WI38 (cell line): ENCODE data around the gene NUCKS1.

Source experiments
- H3K4me3 ChIP-seq: 2 replicates; pipeline ENCODE4 v1.5.1; 2011; ENCODE audit warnings: low read depth, mild to moderate bottlenecking, control low read depth, low read length
- TF ChIP-seq, protein P1 (sequence below): IDR thresholded peaks from 2 replicates; pipeline ENCODE4 v1.5.1; 2012; ENCODE audit warnings: low read depth, mild to moderate bottlenecking, control low read depth, low read length

NUCKS1 gene

DNA sequence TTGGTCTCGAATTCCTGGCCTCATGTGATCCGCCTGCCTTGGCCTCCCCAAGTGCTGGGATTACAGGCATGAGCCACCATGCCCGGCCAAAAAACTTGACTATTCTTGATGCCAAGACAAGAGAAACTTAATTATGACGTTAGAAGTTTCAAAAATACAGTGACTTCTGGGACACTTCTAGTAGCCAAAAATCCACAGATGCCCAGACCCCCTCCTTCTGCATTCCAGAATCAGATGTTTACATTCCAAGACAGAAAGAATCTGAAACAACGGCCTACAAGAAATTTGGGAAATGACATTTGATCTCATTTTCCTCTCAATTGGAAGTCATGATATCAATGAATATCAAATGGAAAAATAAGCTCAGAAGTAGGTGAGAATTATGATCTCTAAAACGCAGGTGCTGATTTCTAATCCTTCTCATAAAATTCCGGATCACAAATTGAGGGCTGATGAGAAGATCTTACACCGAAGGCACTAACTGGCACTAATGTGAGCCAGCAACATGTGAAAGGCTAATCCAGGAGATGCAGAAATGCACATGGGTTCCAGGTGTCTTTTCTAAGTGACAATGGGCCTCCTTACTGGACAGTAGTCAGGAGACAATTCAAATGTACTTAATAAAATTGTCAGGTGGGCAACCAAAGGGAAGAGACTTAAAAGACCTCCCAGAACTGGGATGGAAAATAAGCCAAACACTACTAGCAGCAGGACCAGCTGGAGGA is 19.8 kb upstream of the NUCKS1 start:
- H3K4me3 ChIP-seq = no peak overlapping the region; the same call in 1 of the 2 replicates
- TF ChIP-seq, protein P1, sequence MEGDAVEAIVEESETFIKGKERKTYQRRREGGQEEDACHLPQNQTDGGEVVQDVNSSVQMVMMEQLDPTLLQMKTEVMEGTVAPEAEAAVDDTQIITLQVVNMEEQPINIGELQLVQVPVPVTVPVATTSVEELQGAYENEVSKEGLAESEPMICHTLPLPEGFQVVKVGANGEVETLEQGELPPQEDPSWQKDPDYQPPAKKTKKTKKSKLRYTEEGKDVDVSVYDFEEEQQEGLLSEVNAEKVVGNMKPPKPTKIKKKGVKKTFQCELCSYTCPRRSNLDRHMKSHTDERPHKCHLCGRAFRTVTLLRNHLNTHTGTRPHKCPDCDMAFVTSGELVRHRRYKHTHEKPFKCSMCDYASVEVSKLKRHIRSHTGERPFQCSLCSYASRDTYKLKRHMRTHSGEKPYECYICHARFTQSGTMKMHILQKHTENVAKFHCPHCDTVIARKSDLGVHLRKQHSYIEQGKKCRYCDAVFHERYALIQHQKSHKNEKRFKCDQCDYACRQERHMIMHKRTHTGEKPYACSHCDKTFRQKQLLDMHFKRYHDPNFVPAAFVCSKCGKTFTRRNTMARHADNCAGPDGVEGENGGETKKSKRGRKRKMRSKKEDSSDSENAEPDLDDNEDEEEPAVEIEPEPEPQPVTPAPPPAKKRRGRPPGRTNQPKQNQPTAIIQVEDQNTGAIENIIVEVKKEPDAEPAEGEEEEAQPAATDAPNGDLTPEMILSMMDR = no peak

DNA sequence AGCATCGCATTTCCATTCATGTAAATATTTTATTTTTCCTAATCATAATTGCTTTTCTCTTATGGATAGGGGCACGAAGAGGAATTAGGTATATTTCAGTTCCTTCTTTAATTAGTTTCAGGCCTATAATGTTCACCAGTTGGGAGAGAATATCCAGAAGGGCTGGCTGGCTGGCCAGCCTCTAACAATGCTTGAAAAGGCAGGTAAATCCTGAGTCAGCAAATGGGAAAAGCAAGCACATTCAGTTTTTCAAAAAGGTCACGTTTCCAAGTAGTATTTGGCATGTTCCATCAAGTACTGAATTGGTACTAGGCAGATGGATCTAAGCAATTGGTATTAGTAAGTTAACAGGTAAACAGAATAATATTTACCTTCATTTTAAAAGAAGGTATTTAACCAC is 17.3 kb upstream of the NUCKS1 start:
- no peak overlapping the region for H3K4me3 ChIP-seq
- TF ChIP-seq, protein P1 = no peak

DNA sequence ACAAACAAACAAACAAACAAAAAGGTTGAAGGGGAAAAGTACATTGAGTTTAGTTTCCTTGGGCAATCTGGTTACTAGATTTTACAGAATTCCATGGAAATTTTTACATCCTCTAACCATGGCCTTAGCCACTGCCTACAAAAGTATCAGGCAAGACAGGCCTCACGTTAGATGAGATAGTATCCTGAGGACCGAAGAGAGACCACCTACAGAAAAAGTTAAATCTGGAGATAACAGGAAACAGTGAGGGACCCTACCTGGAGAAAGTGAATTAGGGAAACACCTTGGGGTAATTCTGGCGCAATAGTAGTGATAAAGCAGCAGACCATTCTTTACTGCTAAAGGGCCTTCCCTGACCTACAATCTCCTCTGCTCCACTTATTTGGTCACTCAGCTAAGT is 16.6 kb upstream of the NUCKS1 start:
- no peak overlapping the region for H3K4me3 ChIP-seq
- TF ChIP-seq, protein P1 = no peak

DNA sequence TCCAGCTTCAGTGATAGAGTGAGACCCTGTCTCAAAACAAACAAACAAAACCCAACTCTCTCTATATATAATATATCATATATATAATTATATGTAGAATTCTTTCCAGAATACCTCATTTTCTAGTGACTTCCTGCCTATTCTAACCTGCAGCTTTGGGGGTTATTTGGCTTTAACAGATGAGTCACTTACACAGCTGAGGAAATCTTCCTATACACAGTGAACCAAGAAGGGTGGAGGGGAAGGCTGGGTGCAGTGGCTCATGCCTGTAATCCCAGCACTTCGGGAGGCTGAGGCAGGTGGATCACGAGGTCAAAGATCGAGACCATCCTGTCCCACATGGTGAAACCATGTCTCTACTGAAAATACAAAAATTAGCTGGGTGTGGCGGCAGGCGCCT is 16.1 kb upstream of the NUCKS1 start:
- H3K4me3 ChIP-seq = no peak overlapping the region
- TF ChIP-seq, protein P1 = no peak

DNA sequence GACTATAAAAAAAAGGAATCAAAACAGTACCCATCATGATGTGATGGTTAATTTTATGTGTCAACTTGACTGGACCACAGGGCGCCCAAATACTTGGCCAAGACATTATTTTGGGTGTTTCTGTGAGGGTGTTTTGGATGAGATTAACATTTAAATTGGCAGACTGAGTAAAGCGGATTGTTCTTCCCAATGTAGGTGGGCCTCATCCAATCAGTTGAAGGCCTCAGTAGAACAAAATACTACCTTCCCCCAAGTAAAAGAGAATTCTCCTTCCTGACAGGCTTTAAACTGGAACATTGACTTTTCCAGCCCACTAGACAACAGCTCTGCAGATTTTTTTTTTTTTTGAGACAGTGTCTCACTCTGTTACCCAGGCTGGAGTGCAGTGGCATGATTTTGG is 14.6 kb upstream of the NUCKS1 start:
- no peak overlapping the region for H3K4me3 ChIP-seq
- TF ChIP-seq, protein P1 = no peak

DNA sequence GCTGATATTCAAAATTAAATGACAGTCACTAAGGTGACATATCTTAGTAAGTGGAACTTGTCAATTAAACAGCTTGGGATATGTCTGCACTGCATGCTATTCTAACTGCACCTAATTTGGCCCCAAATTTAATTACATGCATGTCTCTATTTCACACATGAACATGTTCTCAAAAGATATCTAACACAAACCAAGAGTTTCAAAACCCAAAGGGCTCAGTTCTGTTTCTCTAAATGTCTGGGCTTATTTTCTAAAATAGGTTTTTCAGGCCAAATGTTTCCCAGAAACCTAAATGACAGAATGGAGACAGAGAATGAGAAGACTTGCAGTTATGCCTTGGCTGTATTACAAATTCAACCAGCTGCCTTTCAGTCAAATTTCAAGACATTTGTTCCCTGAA is 14.0 kb upstream of the NUCKS1 start:
- H3K4me3 ChIP-seq = no peak overlapping the region
- TF ChIP-seq, protein P1 = no peak

DNA sequence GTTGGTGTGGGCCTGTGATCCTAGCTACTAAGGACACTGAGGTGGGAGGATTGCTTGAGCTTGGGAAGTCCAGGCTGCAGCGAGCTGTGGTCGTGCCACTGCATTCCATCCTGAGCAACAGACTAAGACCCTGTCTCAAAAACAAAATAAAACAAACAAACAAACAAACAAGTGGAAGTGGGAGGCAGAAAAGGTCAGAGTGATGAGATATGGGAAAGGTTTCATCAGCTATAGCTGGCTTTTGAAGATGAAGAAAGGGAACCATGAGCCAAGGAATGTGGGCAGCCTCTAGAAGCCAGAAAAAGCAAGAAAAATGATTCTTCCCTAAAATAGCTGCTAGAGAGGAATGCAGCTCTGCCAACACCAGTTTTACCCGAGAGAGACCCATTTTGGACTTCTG is 10.6 kb upstream of the NUCKS1 start:
- TF ChIP-seq, protein P1 = no peak
- H3K4me3 ChIP-seq = no peak overlapping the region
